H9 (cell line): ENCODE results near the gene ALG11. TPM values are rescaled to one million over a fixed set of nuclear protein-coding genes. Genes with fewer than 3 reads are reported as not detected.

Experiments used
- DNase-seq: peaks from one replicate; pipeline ENCODE4 v3.0.0-alpha.2; 2017
- H2AFZ ChIP-seq: one replicate; pipeline ENCODE4 v1.6.1; 2013; ENCODE audit warnings: mild to moderate bottlenecking, low read length, control low read depth, moderate library complexity
- H2AK5ac ChIP-seq: 2 replicates; pipeline ENCODE4 v1.6.1; 2013; ENCODE audit warnings: low read length, control low read depth, mixed read lengths; ENCODE audit not compliant: insufficient read length
- H2BK120ac ChIP-seq: one replicate; pipeline ENCODE4 v1.6.1; 2013; ENCODE audit warnings: low read depth, mild to moderate bottlenecking, low read length, control low read depth, inconsistent platforms; ENCODE audit not compliant: poor library complexity, severe bottlenecking
- H2BK12ac ChIP-seq: 2 replicates; pipeline ENCODE4 v1.6.1; 2013; ENCODE audit warnings: low read length, control low read depth, mixed read lengths, low read depth; ENCODE audit not compliant: insufficient read length
- H2BK15ac ChIP-seq: 2 replicates; pipeline ENCODE4 v1.6.1; 2013; ENCODE audit warnings: low read depth, low read length, control low read depth
- H2BK20ac ChIP-seq: one replicate; pipeline ENCODE4 v1.6.1; 2013; ENCODE audit warnings: low read depth, mild to moderate bottlenecking, low read length, control low read depth, inconsistent platforms; ENCODE audit not compliant: poor library complexity, severe bottlenecking
- H2BK5ac ChIP-seq: 2 replicates; pipeline ENCODE4 v1.6.1; 2013; ENCODE audit warnings: low read length, control low read depth, mixed read lengths; ENCODE audit not compliant: insufficient read length
- H3K14ac ChIP-seq: 2 replicates; pipeline ENCODE4 v1.6.1; 2013; ENCODE audit warnings: low read length, control low read depth; ENCODE audit not compliant: insufficient read depth
- H3K18ac ChIP-seq: 2 replicates; pipeline ENCODE4 v1.6.1; 2013; ENCODE audit warnings: low read depth, mild to moderate bottlenecking, mixed read lengths, low read length, control low read depth; ENCODE audit not compliant: insufficient read length
- H3K23ac ChIP-seq: 2 replicates; pipeline ENCODE4 v1.6.1; 2013; ENCODE audit warnings: low read length, control low read depth, mixed read lengths, low read depth; ENCODE audit not compliant: insufficient read length
- H3K23me2 ChIP-seq: 2 replicates; pipeline ENCODE4 v1.6.1; 2013; ENCODE audit warnings: low read depth, mild to moderate bottlenecking, mixed read lengths, low read length, control low read depth; ENCODE audit not compliant: insufficient read length, poor library complexity, severe bottlenecking
- H3K27ac ChIP-seq: 2 replicates; pipeline ENCODE4 v1.5.1; 2013; ENCODE audit warnings: low read length, control low read depth, mixed read lengths, low read depth; ENCODE audit not compliant: insufficient read length
- H3K27me3 ChIP-seq: 2 replicates; pipeline ENCODE4 v1.6.1; 2013; ENCODE audit warnings: low read length, control low read depth, inconsistent platforms; ENCODE audit not compliant: insufficient read depth
- H3K4ac ChIP-seq: 2 replicates; pipeline ENCODE4 v1.6.1; 2013; ENCODE audit warnings: low read depth, mild to moderate bottlenecking, control low read depth, inconsistent platforms, low read length, moderate library complexity
- H3K4me1 ChIP-seq: 2 replicates; pipeline ENCODE4 v1.6.1; 2013; ENCODE audit warnings: low read length, control low read depth, inconsistent platforms; ENCODE audit not compliant: insufficient read depth
- H3K4me2 ChIP-seq: 2 replicates; pipeline ENCODE4 v1.6.1; 2013; ENCODE audit warnings: low read length, control low read depth, mixed read lengths; ENCODE audit not compliant: insufficient read length, insufficient read depth
- H3K56ac ChIP-seq: 2 replicates; pipeline ENCODE4 v1.6.1; 2013; ENCODE audit warnings: low read depth, mild to moderate bottlenecking, mixed read lengths, low read length, control low read depth; ENCODE audit not compliant: insufficient read length
- H3K79me1 ChIP-seq: 2 replicates; pipeline ENCODE4 v1.6.1; 2013; ENCODE audit warnings: low read depth, mild to moderate bottlenecking, moderate library complexity, low read length, control low read depth, inconsistent platforms; ENCODE audit not compliant: insufficient read depth, poor library complexity, severe bottlenecking
- H3K79me2 ChIP-seq: 2 replicates; pipeline ENCODE4 v1.6.1; 2013; ENCODE audit warnings: low read length, control low read depth, inconsistent platforms; ENCODE audit not compliant: insufficient read depth
- H3K9ac ChIP-seq: 2 replicates; pipeline ENCODE4 v1.6.1; 2013; ENCODE audit warnings: low read length, control low read depth, mixed read lengths; ENCODE audit not compliant: insufficient read length; ENCODE audit errors: extremely low read depth
- H3K9me3 ChIP-seq: one replicate; pipeline ENCODE4 v1.6.1; 2013; ENCODE audit warnings: low read depth, low read length, inconsistent platforms; ENCODE audit not compliant: control insufficient read depth
- H3T11ph ChIP-seq: one replicate; pipeline ENCODE4 v1.6.1; 2013; ENCODE audit warnings: mild to moderate bottlenecking, low read length, control low read depth, inconsistent platforms
- H4K20me1 ChIP-seq: one replicate; pipeline ENCODE4 v1.6.1; 2013; ENCODE audit not compliant: control insufficient read depth, insufficient read length, insufficient read depth
- H4K5ac ChIP-seq: 2 replicates; pipeline ENCODE4 v1.6.1; 2013; ENCODE audit warnings: low read depth, mild to moderate bottlenecking, mixed read lengths, low read length, control low read depth; ENCODE audit not compliant: insufficient read length
- H4K8ac ChIP-seq: replicated peaks from 2 replicates; pipeline ENCODE4 v1.6.1; 2013; ENCODE audit warnings: low read length, control low read depth, mixed read lengths, low read depth; ENCODE audit not compliant: insufficient read length
- H4K91ac ChIP-seq: 2 replicates; pipeline ENCODE4 v1.6.1; 2013; ENCODE audit warnings: low read depth, mild to moderate bottlenecking, moderate library complexity, mixed read lengths, low read length, control low read depth; ENCODE audit not compliant: insufficient read length
- H3K27ac Mint-ChIP-seq, 3 experiments: 2 replicates in 2 of 3; 3 replicates in 1 of 3; pipeline ENCODE4 v1.8.0; 2020 to 2021; ENCODE audit warnings: mixed read lengths in 3 of 3, mild to moderate bottlenecking in 1 of 3, moderate library complexity in 1 of 3
- H3K27me3 Mint-ChIP-seq: 2 replicates; pipeline ENCODE4 v1.8.0; 2021; ENCODE audit warnings: low read depth, mild to moderate bottlenecking, moderate library complexity, mixed read lengths
- H3K36me3 Mint-ChIP-seq, 3 experiments: 2 replicates in 2 of 3; 3 replicates in 1 of 3; pipeline ENCODE4 v1.8.0; 2020 to 2021; ENCODE audit warnings: low read depth in 3 of 3, mixed read lengths in 3 of 3; ENCODE audit not compliant: insufficient read depth in 1 of 3
- H3K4me1 Mint-ChIP-seq, 2 experiments: 2 replicates each; pipeline ENCODE4 v1.8.0; 2020; ENCODE audit warnings: mixed read lengths in 2 of 2
- H3K4me3 Mint-ChIP-seq, 2 experiments: 2 replicates in 1 of 2; 3 replicates in 1 of 2; pipeline ENCODE4 v1.8.0; 2020 to 2021; ENCODE audit warnings: mild to moderate bottlenecking in 2 of 2, mixed read lengths in 2 of 2, moderate library complexity in 1 of 2
- H3K9me3 Mint-ChIP-seq, 2 experiments: 2 replicates in 1 of 2; 3 replicates in 1 of 2; pipeline ENCODE4 v1.8.0; 2020; ENCODE audit warnings: mild to moderate bottlenecking in 2 of 2, mixed read lengths in 2 of 2, moderate library complexity in 1 of 2
- CTCF ChIP-seq: fragments of 200-600 bp; sonication (generic); conservative IDR thresholded peaks from 3 replicates; pipeline ENCODE4 v1.8.0; 2021; ENCODE audit warnings: antibody characterized with exemption, mild to moderate bottlenecking
- WGBS: extraction: QIAGEN DNeasy Blood & Tissue Kit; methylation state at CpG from one replicate; pipeline ENCODE4 v1.1.7; 2013; ENCODE audit warnings: missing lambda C conversion rate, low lambda C conversion rate, mixed read lengths; ENCODE audit not compliant: insufficient read length; ENCODE audit errors: extremely low coverage; 5-methylcytosine and 5-hydroxymethylcytosine counted together
- total RNA-seq: library from RNA; stranded (reverse); gene quantifications from 2 replicates; pipeline ENCODE4 v1.2.1, GENCODE V29; 2021

Gene ALG11
- total RNA-seq, 1 experiment from 2014 or later = 46.6 TPM

GRCh38 chr13:51974482-51974881, 37.7 kb upstream of the ALG11 start:
- Histone ChIP-seq H3T11ph (no peak overlapping the region), H3K23me2 (no peaks in the 10 kb centered on the region), H3K56ac (no peak overlapping the region), H3K4me1 (no peaks in the 10 kb centered on the region), H4K5ac (no peak overlapping the region), H3K23ac (no peak overlapping the region), H3K27me3 (no peaks in the 10 kb centered on the region), H4K20me1 (no peaks in the 10 kb centered on the region), H3K4ac (no peak overlapping the region), H2AK5ac (no peak overlapping the region), H3K79me1 (no peaks in the 10 kb centered on the region), H2BK5ac (no peak overlapping the region), H2BK15ac (no peak overlapping the region), H3K27ac (no peak overlapping the region), H3K14ac (no peak overlapping the region), H4K8ac (no peak overlapping the region), H3K18ac (no peak overlapping the region), H3K79me2 (no peaks in the 10 kb centered on the region), H2BK120ac (no peak overlapping the region), H3K9ac (no peak overlapping the region), H3K4me2 (no peak overlapping the region), H2BK12ac (no peak overlapping the region), H2AFZ (no peak overlapping the region), H4K91ac (no peak overlapping the region), H3K9me3 (no peaks in the 10 kb centered on the region), H2BK20ac (no peak overlapping the region)
- no peak for TF ChIP-seq CTCF
- H3K27ac Mint-ChIP-seq = peak overlapping the region in 1 of 3 experiments; percentile 31; a peak in 1 of 7 replicates
- no peaks in the 10 kb centered on the region for H3K36me3 Mint-ChIP-seq
- no peak overlapping the region for H3K4me3 Mint-ChIP-seq
- no peak for DNase-seq
- H3K4me1 Mint-ChIP-seq = peaks cover 0 to 2% of the 10 kb centered on the region in 2 experiments; a peak in 1 of 4 replicates
- H3K9me3 Mint-ChIP-seq = no peaks in the 10 kb centered on the region; a peak in 1 of 5 replicates
- H3K27me3 Mint-ChIP-seq = no peaks in the 10 kb centered on the region
- WGBS = no CpG with 5 or more reads among the region's 6 CpGs
